GM13977 (cell line): ENCODE measurements around the gene FANCD2.
"Not testable (repeated sequence)": the region's sequence is repeated elsewhere in the genome, so short reads cannot be mapped to it uniquely, and the experiment has no call there.

ENCODE experiments used
- DNase-seq: peaks from one replicate; pipeline ENCODE4 v3.0.0; 2012; ENCODE audit warnings: low spot score
- CTCF ChIP-seq: IDR thresholded peaks from 2 replicates; pipeline ENCODE4 v1.5.1; 2012; ENCODE audit warnings: mild to moderate bottlenecking, control low read depth; ENCODE audit not compliant: insufficient read depth; ENCODE audit errors: extremely low read depth, missing control alignments
- in situ Hi-C: fragments of 300-500 bp; cut with MboI; formaldehyde crosslinking; loops from one replicate; pipeline ENCODE4 v1.12.0; 2022; ENCODE audit warnings: low sequenced_read_pairs, low pct_unique_long_range_greater_than_20kb, mixed read lengths, inconsistent platforms; ENCODE audit not compliant: unreplicated experiment

The FANCD2 gene

DNA sequence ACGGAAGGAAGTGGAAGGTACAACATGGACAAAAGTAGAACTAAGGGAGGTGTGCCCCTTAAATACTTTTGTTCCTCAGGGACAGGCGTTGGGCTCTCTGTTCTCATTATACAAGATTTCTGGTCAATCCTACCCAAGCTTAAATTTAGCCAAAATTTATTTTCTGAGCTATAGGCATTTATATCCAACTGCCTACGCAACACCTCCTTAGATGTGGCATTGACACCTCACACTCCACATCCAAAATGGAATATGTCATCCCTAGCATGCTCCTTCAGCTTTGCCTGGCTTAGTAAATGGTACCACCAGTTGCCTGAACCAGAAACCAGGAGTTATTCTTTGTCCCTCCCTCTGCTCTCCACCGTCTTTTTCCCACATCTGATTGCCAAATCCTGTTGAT is 55.6 kb downstream of the FANCD2 start:
- in situ Hi-C loops = no loop called here
- no peak for TF ChIP-seq CTCF

DNA sequence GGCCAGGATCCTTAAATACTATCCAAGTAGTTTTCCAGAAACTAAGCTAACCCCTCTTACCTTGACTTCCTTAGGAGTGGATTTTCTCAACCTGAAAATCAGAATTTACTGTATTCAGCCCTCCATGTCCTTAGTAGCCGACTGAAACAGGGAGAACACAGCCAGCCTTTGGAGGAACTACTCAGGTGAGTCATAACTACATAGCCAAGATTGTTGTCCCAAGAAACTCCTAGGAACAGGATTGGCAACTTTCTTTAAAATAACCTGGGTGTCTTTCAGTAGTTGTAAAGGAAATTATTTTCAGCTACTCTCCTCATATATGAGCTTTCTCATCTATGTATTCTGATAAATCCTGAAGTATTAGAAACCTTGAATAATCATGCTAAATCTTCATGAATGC is 59.5 kb downstream of the FANCD2 start:
- TF ChIP-seq CTCF = no peak
- no peak for DNase-seq
- in situ Hi-C loops = no loop called here

More for the DNA sequence above, 55.6 kb downstream of the FANCD2 start:
- no peak for DNase-seq

GRCh38 chr3:10088256-10088655 is 62.0 kb downstream of the FANCD2 start:
- in situ Hi-C loops = no loop called here
- no peak for TF ChIP-seq CTCF
- DNase-seq = no peak

DNA sequence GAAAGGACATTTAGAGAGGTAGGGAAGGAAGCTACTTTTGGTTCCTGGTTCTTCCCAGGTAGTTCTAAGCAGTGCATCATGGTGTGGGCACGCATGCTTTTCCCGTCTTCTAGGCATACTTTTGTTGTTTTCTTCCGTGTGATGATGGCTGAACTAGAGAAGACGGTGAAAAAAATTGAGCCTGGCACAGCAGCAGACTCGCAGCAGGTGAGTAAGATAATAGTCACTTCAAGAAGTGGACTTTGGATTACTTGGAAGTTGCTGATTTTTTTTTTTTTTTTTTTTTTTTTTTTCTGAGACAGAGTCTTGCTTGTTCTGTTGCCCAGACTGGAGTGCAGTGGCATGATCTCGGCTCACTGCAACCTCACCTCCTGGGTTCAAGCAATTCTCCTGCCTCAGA is 63.9 kb downstream of the FANCD2 start:
- no peak for DNase-seq
- TF ChIP-seq CTCF = no peak
- in situ Hi-C loops = no loop called here

DNA sequence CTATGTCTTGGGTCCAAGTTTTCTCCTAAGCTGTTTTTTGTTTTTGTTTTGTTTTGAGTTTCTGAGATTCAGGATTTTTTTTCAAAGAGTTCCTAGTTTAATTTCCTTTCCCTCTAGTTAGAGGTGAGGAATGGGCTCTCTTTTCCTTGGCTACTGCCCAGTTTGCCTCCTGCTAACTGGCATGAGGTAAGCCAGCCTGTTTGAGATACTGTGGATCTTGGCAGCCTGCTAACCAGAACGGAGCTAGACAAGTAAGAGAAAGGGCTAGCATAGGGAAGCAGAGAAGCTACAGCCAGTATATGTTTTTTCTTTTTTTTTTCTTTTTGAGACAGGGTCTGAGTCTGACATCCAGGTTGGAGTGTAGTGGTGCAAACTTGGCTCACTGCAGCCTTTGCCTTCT is 64.5 kb downstream of the FANCD2 start:
- in situ Hi-C loops, DNase-seq: not testable (repeated sequence)

DNA sequence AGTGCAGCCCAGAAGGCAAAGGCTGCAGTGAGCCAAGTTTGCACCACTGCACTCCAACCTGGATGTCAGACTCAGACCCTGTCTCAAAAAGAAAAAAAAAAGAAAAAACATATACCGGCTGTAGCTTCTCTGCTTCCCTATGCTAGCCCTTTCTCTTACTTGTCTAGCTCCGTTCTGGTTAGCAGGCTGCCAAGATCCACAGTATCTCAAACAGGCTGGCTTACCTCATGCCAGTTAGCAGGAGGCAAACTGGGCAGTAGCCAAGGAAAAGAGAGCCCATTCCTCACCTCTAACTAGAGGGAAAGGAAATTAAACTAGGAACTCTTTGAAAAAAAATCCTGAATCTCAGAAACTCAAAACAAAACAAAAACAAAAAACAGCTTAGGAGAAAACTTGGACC is 65.2 kb downstream of the FANCD2 start:
- in situ Hi-C loops, DNase-seq: not testable (repeated sequence)

GRCh38 chr3:10093678-10094077 is 67.4 kb downstream of the FANCD2 start:
- in situ Hi-C loops = no loop called here
- TF ChIP-seq CTCF = no peak
- DNase-seq = no peak

DNA sequence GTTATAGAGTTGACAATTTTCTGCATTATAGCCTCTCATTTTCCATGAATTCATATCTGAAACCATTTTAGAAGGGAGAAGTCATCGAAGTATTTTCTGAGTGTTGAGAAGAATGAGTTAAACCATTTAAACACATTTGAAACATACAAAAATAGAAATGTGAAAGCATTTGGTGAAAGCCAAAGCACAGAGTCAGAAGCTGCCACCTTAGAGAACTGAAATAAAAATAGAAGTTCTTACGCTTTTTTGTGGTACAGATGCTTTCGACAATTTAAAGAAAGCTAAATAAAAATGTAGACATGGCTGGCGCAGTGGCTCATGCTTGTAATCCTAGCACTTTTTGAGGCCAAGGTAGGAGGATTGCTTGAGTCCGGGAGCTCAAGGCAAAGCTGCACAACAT is 72.8 kb downstream of the FANCD2 start:
- no peak for DNase-seq
- in situ Hi-C loops = no loop called here
- TF ChIP-seq CTCF = no peak
